HepG2 (cell line): Measurements from ENCODE around the gene RTCA. TPM values are rescaled to one million over a fixed set of nuclear protein-coding genes. Genes with fewer than 3 reads are reported as not detected.

Source experiments
- ATAC-seq: fragments of 200-7000 bp; cut with Tn5 transposase; 3 replicates; pipeline ENCODE4 v1.9.1; 2020; ENCODE audit warnings: mild to moderate bottlenecking, moderate library complexity
- BruUV-seq: library from RNA; stranded (reverse); fragments of 400-500 nt; replicated peaks from 2 replicates; lab custom pipeline; 2021; lab: Mats Ljungman, UMichigan
- CTCF ChIA-PET: fragments of 300-600 bp; formaldehyde crosslinking; extraction: SDS; loops from one replicate; lab custom pipeline; 2021; ENCODE audit warnings: low total read pairs, inconsistent platforms, low intra/inter-chr PET ratio; lab: Yijun Ruan, JAX
- POLR2A ChIA-PET: fragments of 350-600 bp; sonication (Branson Sonifier 250); formaldehyde crosslinking; loops from one replicate; lab custom pipeline; 2020; ENCODE audit warnings: antibody characterized with exemption, inconsistent platforms; lab: Yijun Ruan, JAX
- DNase-seq: peaks from one replicate; pipeline ENCODE4 v3.0.0-alpha.2; 2015; ENCODE audit warnings: low spot score
- FAIRE-seq: peaks from 3 replicates; lab custom pipeline; 2011; peaks lifted over from hg19 to GRCh38; lab: Jason Lieb, UNC
- H2AFZ ChIP-seq: one replicate; pipeline ENCODE4 v1.6.1; 2011; ENCODE audit warnings: low read length, inconsistent platforms
- H3K27ac ChIP-seq: fragments of 300-600 bp; 3 replicates; pipeline ENCODE4 v1.8.0; 2011; ENCODE audit warnings: mixed run types, mild to moderate bottlenecking, mixed read lengths, low read length, inconsistent platforms; ENCODE audit not compliant: insufficient read depth; ENCODE audit errors: extremely low read length
- H3K27me3 ChIP-seq, 2 experiments: fragments of 200-600 bp in 1 of 2; 2 replicates in 1 of 2; 3 replicates in 1 of 2; pipeline versions ENCODE4 v1.6.0 to v1.8.0; 2011; ENCODE audit warnings: low read length in 2 of 2, mild to moderate bottlenecking in 2 of 2, moderate library complexity in 2 of 2, inconsistent platforms in 1 of 2; ENCODE audit not compliant: insufficient read depth in 2 of 2, control insufficient read depth in 1 of 2
- H3K36me3 ChIP-seq, 2 experiments: fragments of 200-600 bp in 1 of 2; replicated peaks in 1 of 2; 2 replicates in 1 of 2; 3 replicates in 1 of 2; pipeline versions ENCODE4 v1.5.1 to v1.8.0; 2011; ENCODE audit warnings: low read length in 2 of 2, inconsistent platforms in 1 of 2; ENCODE audit not compliant: insufficient read depth in 2 of 2, control insufficient read depth in 1 of 2
- H3K4me1 ChIP-seq: 2 replicates; pipeline ENCODE4 v1.5.1; 2012; ENCODE audit warnings: low read length, inconsistent platforms; ENCODE audit not compliant: insufficient read depth
- H3K4me2 ChIP-seq: 2 replicates; pipeline ENCODE4 v1.6.0; 2011; ENCODE audit warnings: low read depth, low read length, inconsistent platforms
- H3K4me3 ChIP-seq, 3 experiments: fragments of 200-600 bp in 1 of 3; sonication (generic), shearing (Covaris generic) in 1 of 3; replicated peaks in 1 of 3; 2 replicates each; pipeline ENCODE4 v1.5.1; 2011 to 2016; ENCODE audit warnings: low read length in 3 of 3, inconsistent platforms in 2 of 3, low read depth in 2 of 3, mild to moderate bottlenecking in 2 of 3, control low read depth in 1 of 3, mixed read lengths in 1 of 3; ENCODE audit not compliant: insufficient read depth in 1 of 3
- H3K79me2 ChIP-seq: one replicate; pipeline ENCODE4 v1.6.1; 2011; ENCODE audit warnings: low read length, inconsistent platforms; ENCODE audit not compliant: insufficient read depth
- H3K9ac ChIP-seq: 2 replicates; pipeline ENCODE4 v1.6.0; 2011; ENCODE audit warnings: mild to moderate bottlenecking, low read depth, low read length, inconsistent platforms; ENCODE audit not compliant: insufficient read depth
- H3K9me3 ChIP-seq: 2 replicates; pipeline ENCODE4 v1.5.1; 2012; ENCODE audit warnings: mild to moderate bottlenecking, low read length
- H4K20me1 ChIP-seq: 2 replicates; pipeline ENCODE4 v1.6.0; 2011; ENCODE audit warnings: inconsistent platforms, mild to moderate bottlenecking, low read length, moderate library complexity; ENCODE audit not compliant: insufficient read depth
- HBP1 ChIP-seq: IDR thresholded peaks from 2 replicates; pipeline ENCODE4 v1.6.1; 2016; ENCODE audit warnings: low read depth, control low read depth
- JDP2 ChIP-seq: sonication (generic); formaldehyde crosslinking; IDR thresholded peaks from 2 replicates; pipeline ENCODE4 v1.8.1; 2022; ENCODE audit warnings: missing genetic modification reagents, borderline replicate concordance
- MTA3 ChIP-seq: sonication (generic); formaldehyde crosslinking; IDR thresholded peaks from 2 replicates; pipeline ENCODE4 v1.4.0; 2020; ENCODE audit warnings: missing genetic modification reagents
- PHF20 ChIP-seq: sonication (generic); formaldehyde crosslinking; IDR thresholded peaks from 2 replicates; pipeline ENCODE4 v1.5.0; 2020; ENCODE audit warnings: mild to moderate bottlenecking, missing genetic modification reagents
- PLSCR1 ChIP-seq: sonication (generic); formaldehyde crosslinking; IDR thresholded peaks from 2 replicates; pipeline ENCODE4 v1.5.0; 2020; ENCODE audit warnings: missing genetic modification reagents, mild to moderate bottlenecking, borderline replicate concordance
- RAD51 ChIP-seq: fragments of 450-650 bp; IDR thresholded peaks from 2 replicates; pipeline ENCODE4 v1.6.1; 2016; ENCODE audit warnings: borderline replicate concordance
- RBFOX2 ChIP-seq: fragments of 200-400 bp; formaldehyde crosslinking; IDR thresholded peaks from 2 replicates; pipeline ENCODE4 v1.6.1; 2017; ENCODE audit warnings: low read depth, mild to moderate bottlenecking, low read length
- RORA ChIP-seq: sonication (generic); formaldehyde crosslinking; IDR thresholded peaks from 2 replicates; pipeline ENCODE4 v1.5.0; 2020; ENCODE audit warnings: mild to moderate bottlenecking, missing genetic modification reagents, moderate library complexity
- SNAPC5 ChIP-seq: sonication (generic); formaldehyde crosslinking; IDR thresholded peaks from 2 replicates; pipeline ENCODE4 v1.8.1; 2023; ENCODE audit warnings: mild to moderate bottlenecking, missing genetic modification reagents, borderline replicate concordance
- THRA ChIP-seq: sonication (generic); formaldehyde crosslinking; IDR thresholded peaks from 2 replicates; pipeline ENCODE4 v1.4.0; 2020; ENCODE audit warnings: missing genetic modification reagents, borderline replicate concordance
- ZKSCAN5 ChIP-seq: sonication (generic); formaldehyde crosslinking; IDR thresholded peaks from 2 replicates; pipeline ENCODE4 v1.5.1; 2020; ENCODE audit warnings: mild to moderate bottlenecking, missing genetic modification reagents
- ZNF17 ChIP-seq: sonication (generic); formaldehyde crosslinking; IDR thresholded peaks from 2 replicates; pipeline ENCODE4 v1.5.0; 2020; ENCODE audit warnings: mild to moderate bottlenecking, missing genetic modification reagents
- ZNF276 ChIP-seq: sonication (generic); formaldehyde crosslinking; IDR thresholded peaks from 2 replicates; pipeline ENCODE4 v1.4.0; 2020; ENCODE audit warnings: mild to moderate bottlenecking, low read depth, missing genetic modification reagents
- ZNF280D ChIP-seq: sonication (generic); formaldehyde crosslinking; IDR thresholded peaks from 2 replicates; pipeline ENCODE4 v1.5.1; 2020; ENCODE audit warnings: mild to moderate bottlenecking, missing genetic modification reagents
- ZNF333 ChIP-seq: sonication (generic); formaldehyde crosslinking; IDR thresholded peaks from 2 replicates; pipeline ENCODE4 v1.4.0; 2020; ENCODE audit warnings: mild to moderate bottlenecking, missing genetic modification reagents, borderline replicate concordance
- ZNF879 ChIP-seq: sonication (generic); formaldehyde crosslinking; IDR thresholded peaks from 2 replicates; pipeline ENCODE4 v1.8.1; 2023; ENCODE audit warnings: missing genetic modification reagents
- ZSCAN21 ChIP-seq: sonication (generic); formaldehyde crosslinking; IDR thresholded peaks from 2 replicates; pipeline ENCODE4 v1.8.0; 2022; ENCODE audit warnings: mild to moderate bottlenecking, missing genetic modification reagents, moderate library complexity, borderline replicate concordance
- WGBS: methylation state at CpG from one replicate; pipeline ENCODE4 v1.1.6; 2017; ENCODE audit warnings: low lambda C conversion rate; 5-methylcytosine and 5-hydroxymethylcytosine counted together
- in situ Hi-C: cut with HindIII; loops from 2 replicates; pipeline ENCODE4 v1.10.0; 2017; ENCODE audit warnings: low pct_unique_long_range_greater_than_20kb; ENCODE audit not compliant: extremely low pct_ligation_motif_present
- intact Hi-C: fragments of 100-400 bp; cut with micrococcal nuclease; formaldehyde crosslinking; loops from one replicate; pipeline ENCODE4 v1.10.0; 2022; ENCODE audit not compliant: unreplicated experiment
- polyA plus RNA-seq, 8 experiments: library from polyadenylated mRNA; depleted of rRNA in 3 of 8; stranded (reverse) in 7 of 8; unstranded in 1 of 8; fragments of >200 nt; fragmentation: Illumina TruSeq in 4 of 8; extraction: Trizol in 4 of 8; gene quantifications; 2 replicates each; pipeline versions ENCODE4 v1.2.1 to v1.2.3, GENCODE V29; 2011 to 2016; ENCODE audit warnings: low read depth in 4 of 8, missing spikeins in 1 of 8, mixed read lengths in 1 of 8; ENCODE audit not compliant: insufficient read depth in 1 of 8
- total RNA-seq, 5 experiments: library from RNA; depleted of rRNA; stranded (reverse); fragments of >200 nt; fragmentation: Illumina TruSeq; extraction: Trizol; gene quantifications; 2 replicates each; pipeline ENCODE4 v1.2.3, GENCODE V29; 2016; ENCODE audit warnings: low read depth in 1 of 5

The RTCA gene
- total and polyA plus RNA-seq, 2 of the 13 experiments (the other 11 are each of a cell fraction or from before 2014, with no cell fraction given): 22.7 to 31.0 TPM

GRCh38 chr1:100305954-100306353, 39.9 kb downstream of the RTCA start:
- Histone ChIP-seq H3K36me3 (no peaks in the 10 kb centered on the region), H3K27ac (no peak overlapping the region), H3K4me2 (no peak overlapping the region), H3K9ac (no peak overlapping the region), H4K20me1 (no peaks in the 10 kb centered on the region), H2AFZ (no peak overlapping the region), H3K4me1 (peaks cover 17% of the 10 kb centered on the region), H3K9me3 (no peaks in the 10 kb centered on the region), H3K79me2 (no peaks in the 10 kb centered on the region), H3K27me3 (no peaks in the 10 kb centered on the region), H3K4me3 (no peak overlapping the region)
- 43% methylated on average over 3 of the region's 3 CpGs for WGBS
- in situ Hi-C loops: no loop called here
- DNase-seq: no peak
- CTCF ChIA-PET: no interaction called here
- no peak for FAIRE-seq
- BruUV-seq: no TSS peak
- POLR2A ChIA-PET: no interaction called here
- intact Hi-C loops: no loop called here
- ATAC-seq: no peak
- no peak for TF ChIP-seq THRA
- no peak for TF ChIP-seq MTA3 (CRISPR knock-in tag)
- TF ChIP-seq SNAPC5 (CRISPR knock-in tag): no peak
- no peak for TF ChIP-seq ZNF280D (CRISPR knock-in tag)
- no peak for TF ChIP-seq ZNF879 (CRISPR knock-in tag)
- TF ChIP-seq ZNF276 (CRISPR knock-in tag): no peak
- TF ChIP-seq HBP1 (CRISPR knock-in tag): no peak
- no peak for TF ChIP-seq ZKSCAN5 (CRISPR knock-in tag)
- TF ChIP-seq ZSCAN21 (CRISPR knock-in tag): no peak
- TF ChIP-seq RBFOX2: no peak
- TF ChIP-seq ZNF17 (CRISPR knock-in tag): no peak
- TF ChIP-seq ZNF333 (CRISPR knock-in tag): no peak
- TF ChIP-seq PLSCR1: no peak
- no peak for TF ChIP-seq RORA
- no peak for TF ChIP-seq PHF20 (CRISPR knock-in tag)
- TF ChIP-seq JDP2 (CRISPR knock-in tag): no peak
- TF ChIP-seq RAD51: no peak
